HFFc6 (cell line): ENCODE results near the gene E4F1. TPM values are rescaled to one million over a fixed set of nuclear protein-coding genes. Genes with fewer than 3 reads are reported as not detected.
A peak's percentile ranks its signal among the peaks of the same experiment; 100 is the strongest.

Experiments
- DNase-seq: peaks from one replicate; pipeline ENCODE4 v3.0.0-alpha.2; 2018
- H3K27ac Mint-ChIP-seq: 2 replicates; pipeline ENCODE4 v1.8.0; 2020; ENCODE audit warnings: mild to moderate bottlenecking, mixed read lengths
- H3K27me3 Mint-ChIP-seq: 2 replicates; pipeline ENCODE4 v1.8.0; 2021; ENCODE audit warnings: mild to moderate bottlenecking, moderate library complexity, mixed read lengths; ENCODE audit not compliant: insufficient read depth
- H3K36me3 Mint-ChIP-seq: 2 replicates; pipeline ENCODE4 v1.8.0; 2021; ENCODE audit warnings: low read depth, mixed read lengths
- H3K4me1 Mint-ChIP-seq: 2 replicates; pipeline ENCODE4 v1.8.0; 2020; ENCODE audit warnings: low read depth, mixed read lengths
- H3K4me3 Mint-ChIP-seq: 2 replicates; pipeline ENCODE4 v1.8.0; 2020; ENCODE audit warnings: mild to moderate bottlenecking, moderate library complexity, mixed read lengths
- H3K9me3 Mint-ChIP-seq: 2 replicates; pipeline ENCODE4 v1.8.0; 2020; ENCODE audit warnings: mild to moderate bottlenecking, mixed read lengths
- total RNA-seq, 6 experiments: library from RNA; stranded (reverse); fragmentation: NEBNext Ultra II Directional; extraction: Animal tissue kit (Norgen Biotek cat#: 25700); gene quantifications; 2 replicates in 1 of 6; 3 replicates in 5 of 6; pipeline ENCODE4 v1.2.3, GENCODE V29; 2021
- TF ChIP-seq, protein P1 (sequence below): fragments of 200-600 bp; sonication (generic); IDR thresholded peaks from 2 replicates; pipeline ENCODE4 v1.5.0; 2021; ENCODE audit warnings: antibody characterized with exemption, mild to moderate bottlenecking

The E4F1 gene
- total RNA-seq, 6 experiments from 2014 or later: 15.8 to 19.8 (median 16.7) TPM

- Mint-ChIP-seq H3K4me1 (peaks cover 32% of the 10 kb centered on the region), H3K36me3 (peaks cover 11% of the 10 kb centered on the region; the same call in 1 of the 2 replicates), H3K27me3 (peaks cover 11% of the 10 kb centered on the region), H3K9me3 (no peaks in the 10 kb centered on the region), H3K4me3 (no peak within 1 kb of the TSS), H3K27ac (no peak within 1 kb of the TSS)
- DNase-seq: no peak
- TF ChIP-seq, protein P1, sequence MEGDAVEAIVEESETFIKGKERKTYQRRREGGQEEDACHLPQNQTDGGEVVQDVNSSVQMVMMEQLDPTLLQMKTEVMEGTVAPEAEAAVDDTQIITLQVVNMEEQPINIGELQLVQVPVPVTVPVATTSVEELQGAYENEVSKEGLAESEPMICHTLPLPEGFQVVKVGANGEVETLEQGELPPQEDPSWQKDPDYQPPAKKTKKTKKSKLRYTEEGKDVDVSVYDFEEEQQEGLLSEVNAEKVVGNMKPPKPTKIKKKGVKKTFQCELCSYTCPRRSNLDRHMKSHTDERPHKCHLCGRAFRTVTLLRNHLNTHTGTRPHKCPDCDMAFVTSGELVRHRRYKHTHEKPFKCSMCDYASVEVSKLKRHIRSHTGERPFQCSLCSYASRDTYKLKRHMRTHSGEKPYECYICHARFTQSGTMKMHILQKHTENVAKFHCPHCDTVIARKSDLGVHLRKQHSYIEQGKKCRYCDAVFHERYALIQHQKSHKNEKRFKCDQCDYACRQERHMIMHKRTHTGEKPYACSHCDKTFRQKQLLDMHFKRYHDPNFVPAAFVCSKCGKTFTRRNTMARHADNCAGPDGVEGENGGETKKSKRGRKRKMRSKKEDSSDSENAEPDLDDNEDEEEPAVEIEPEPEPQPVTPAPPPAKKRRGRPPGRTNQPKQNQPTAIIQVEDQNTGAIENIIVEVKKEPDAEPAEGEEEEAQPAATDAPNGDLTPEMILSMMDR: no peak
These were observed 12.7 kb upstream of the E4F1 start, which contains the start of gene BRICD5 for GRCh38 chr16:2210386-2211365. TSS of gene BRICD5 (minus strand) at chr16:2210863. CDS start at chr16:2210833, 30 bp downstream.

DNA sequence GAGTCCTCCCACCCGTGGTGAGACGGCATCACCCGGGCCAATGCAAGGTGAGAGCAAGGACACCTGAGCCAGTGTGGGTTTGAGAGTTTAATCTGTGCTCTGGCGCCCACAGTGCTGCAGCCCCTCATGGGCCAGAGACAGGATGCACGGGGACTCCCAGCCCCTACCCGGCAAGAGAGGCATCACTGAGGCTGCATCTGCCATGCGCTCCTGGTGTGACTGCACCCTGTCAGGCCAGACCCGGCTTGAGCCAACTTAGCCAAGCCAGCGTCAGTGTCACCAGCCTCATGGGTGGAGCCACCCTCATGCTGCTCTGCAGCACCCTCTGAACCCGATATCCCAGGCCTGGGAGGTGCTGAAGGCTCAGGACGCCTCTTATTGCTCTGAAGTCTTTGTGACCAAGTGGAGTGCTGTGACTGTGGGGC lies 11.5 kb upstream of the E4F1 start:
- Mint-ChIP-seq H3K27ac (no peak overlapping the region; the same call in 1 of the 2 replicates), H3K4me1 (peaks cover 26% of the 10 kb centered on the region), H3K4me3 (peak overlapping the region; percentile 31), H3K9me3 (no peaks in the 10 kb centered on the region), H3K36me3 (peaks cover 10% of the 10 kb centered on the region; the same call in 1 of the 2 replicates), H3K27me3 (peaks cover 11% of the 10 kb centered on the region)
- TF ChIP-seq, protein P1: no peak
- DNase-seq: no peak

GRCh38 chr16:2212362-2213324 lies 10.7 kb upstream of the E4F1 start:
- peak overlapping the region; percentile 63 for H3K27ac Mint-ChIP-seq
- H3K4me3 Mint-ChIP-seq: peak overlapping the region; percentile 87
- peaks cover 8% of the 10 kb centered on the region for H3K27me3 Mint-ChIP-seq
- TF ChIP-seq, protein P1: no peak
- H3K9me3 Mint-ChIP-seq: no peaks in the 10 kb centered on the region
- peaks cover 3% of the 10 kb centered on the region; the same call in 1 of the 2 replicates for H3K36me3 Mint-ChIP-seq
- DNase-seq: no peak
- peaks cover 26% of the 10 kb centered on the region for H3K4me1 Mint-ChIP-seq

GRCh38 chr16:2213817-2214718 lies 9.3 kb upstream of the E4F1 start:
- H3K27ac Mint-ChIP-seq: peak overlapping the region; percentile 61
- TF ChIP-seq, protein P1: no peak
- H3K4me1 Mint-ChIP-seq: peaks cover 26% of the 10 kb centered on the region
- H3K9me3 Mint-ChIP-seq: no peaks in the 10 kb centered on the region
- no peak for DNase-seq
- H3K4me3 Mint-ChIP-seq: peak overlapping the region; percentile 87
- peaks cover 8% of the 10 kb centered on the region for H3K27me3 Mint-ChIP-seq
- no peaks in the 10 kb centered on the region; the same call in 1 of the 2 replicates for H3K36me3 Mint-ChIP-seq
